K562 treated with DMSO at 1 percent for 12 hours (cell line): ENCODE data around the gene GLS2. TPM values are rescaled to one million over a fixed set of nuclear protein-coding genes. Genes with fewer than 3 reads are reported as not detected.

Source experiments
- total RNA-seq: library from RNA; unstranded; fragments of 300-600 nt; gene quantifications from 2 replicates; pipeline ENCODE4 v1.2.3, GENCODE V29; 2022; ENCODE audit not compliant: insufficient read depth

Gene GLS2
- total RNA-seq, result not detected in 2 replicates

DNA sequence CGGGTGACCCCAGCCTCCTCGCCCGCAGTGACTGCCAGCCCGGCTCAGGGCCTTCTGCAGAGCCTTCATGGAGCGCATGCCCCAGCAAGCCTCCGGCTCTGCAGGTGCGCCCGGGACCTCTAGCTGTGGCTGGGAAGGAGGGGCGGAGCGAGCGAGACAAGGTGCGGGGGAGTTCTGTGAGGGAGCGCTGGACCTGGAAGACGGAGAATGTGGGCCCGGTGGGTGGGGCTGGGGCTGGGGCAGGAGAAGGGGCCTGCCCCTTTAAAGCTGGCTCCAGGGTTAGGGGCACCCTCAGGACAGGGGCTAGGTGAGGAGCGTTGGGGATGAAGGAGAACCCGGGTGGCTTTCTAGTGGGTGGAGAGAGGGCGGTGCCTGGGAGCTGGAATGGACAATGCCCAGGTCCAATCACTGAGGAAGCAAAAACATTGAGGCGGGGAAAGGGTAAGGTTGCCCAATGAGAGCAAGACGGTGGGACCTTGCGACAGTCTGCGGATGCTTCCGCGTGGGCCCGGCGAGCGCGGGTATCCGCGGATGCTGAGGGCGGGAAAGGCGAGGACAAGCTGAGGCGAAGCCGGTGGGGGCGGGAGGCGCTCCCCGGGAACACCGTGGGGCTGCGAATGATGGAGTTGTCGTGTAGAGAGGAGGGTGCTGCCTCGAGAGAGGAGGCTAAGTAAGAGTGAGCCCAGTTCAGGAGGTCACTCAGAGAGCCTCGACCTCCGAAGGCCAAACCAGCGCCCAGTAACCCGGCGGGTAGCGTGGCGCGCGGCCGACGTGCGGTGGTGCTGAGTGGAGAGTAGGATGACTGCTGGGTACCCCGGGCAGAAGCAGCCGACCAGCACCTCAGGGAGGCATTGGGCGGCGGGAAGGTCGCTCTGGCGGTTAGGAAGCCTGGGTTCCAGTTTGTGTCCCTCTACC, at the start of gene GLS2:
Gene GLS2, minus strand, starts transcription at position 121 of the 915 bp plus-strand sequence. Its CDS starts 43 bp downstream, at position 78.

DNA sequence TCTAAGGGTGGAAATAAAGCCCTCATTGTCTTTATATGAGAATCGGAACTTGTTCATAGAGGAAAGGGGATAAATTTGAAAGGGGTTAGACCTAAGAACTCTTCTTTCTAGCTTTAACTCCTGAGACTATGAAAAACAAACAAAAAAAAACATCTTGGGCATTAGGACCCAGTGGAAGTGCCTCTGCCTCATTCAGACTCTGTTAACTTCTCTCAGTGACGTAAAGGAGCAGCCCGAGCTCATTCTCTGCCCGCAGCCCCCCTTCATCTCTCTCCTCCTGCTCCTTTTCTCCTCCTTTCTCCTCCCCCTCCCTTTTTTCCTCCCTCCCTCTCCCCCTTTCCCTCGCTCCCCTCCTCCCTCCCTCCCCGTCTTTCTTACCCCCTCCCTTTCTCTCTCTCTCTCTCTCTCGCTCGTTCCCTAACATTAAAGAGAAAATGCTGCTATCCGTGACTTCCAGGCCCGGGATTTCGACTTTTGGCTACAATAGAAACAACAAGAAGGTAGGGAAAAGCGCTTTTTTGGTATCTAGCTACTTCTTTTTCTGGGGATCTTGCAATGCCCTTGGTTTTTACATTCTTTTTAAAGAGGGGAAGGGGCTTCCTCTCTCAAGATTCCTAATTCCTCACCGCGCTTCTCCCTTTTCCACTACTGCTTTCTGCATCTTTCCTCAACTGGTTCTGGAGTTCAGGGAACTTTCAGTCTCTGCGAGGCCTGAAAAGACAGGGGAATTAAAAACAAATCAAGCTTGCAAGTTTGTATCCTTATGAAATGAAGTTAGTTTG, 33.8 kb upstream of the GLS2 start, which contains the start of gene RBMS2:
Gene RBMS2, plus strand, starts transcription at position 231 of the 782 bp plus-strand sequence. Its CDS starts 204 bp downstream, at position 435.

DNA sequence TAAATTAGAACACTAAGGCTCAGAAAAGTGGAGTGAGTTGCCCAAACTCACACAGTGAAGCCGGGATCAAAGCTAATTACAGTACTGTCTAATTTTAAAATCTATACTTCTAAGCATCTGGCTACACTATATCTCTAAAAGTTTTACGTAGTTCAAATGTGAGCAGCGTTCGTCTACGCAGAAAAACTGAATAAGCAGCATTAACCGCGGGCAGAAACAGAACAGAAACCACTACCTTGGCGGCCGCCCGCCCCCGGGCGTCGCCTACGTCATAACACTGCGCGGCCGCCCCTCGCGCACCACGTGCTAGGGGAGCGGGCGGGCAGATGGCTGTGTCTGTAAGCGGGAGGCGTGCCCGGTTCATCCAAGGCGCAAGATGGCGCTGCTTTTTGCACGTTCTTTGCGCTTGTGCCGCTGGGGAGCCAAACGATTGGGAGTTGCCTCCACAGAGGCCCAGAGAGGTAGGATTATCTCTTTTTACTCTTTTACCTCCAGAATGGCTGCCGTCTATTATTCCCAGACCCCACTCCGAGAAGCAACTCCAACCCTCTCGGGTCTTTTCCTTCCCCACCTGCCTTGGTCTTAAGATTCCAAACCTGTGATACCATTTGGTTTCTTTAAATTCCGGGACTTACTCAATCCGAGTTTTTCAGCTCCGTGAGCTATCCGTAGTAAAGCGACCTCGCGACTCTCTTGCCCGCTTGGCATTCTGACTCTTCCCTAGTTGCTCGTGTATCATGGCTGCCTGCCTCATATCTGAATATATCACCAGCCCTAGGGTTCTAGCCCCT, 19.6 kb downstream of the GLS2 start, which contains the start of gene SPRYD4:
Gene SPRYD4, plus strand, starts transcription at position 363 of the 791 bp plus-strand sequence. Its CDS starts 14 bp downstream, at position 377.

GRCh38 chr12:56454557-56454956, 33.4 kb downstream of the GLS2 start, which contains the start of gene MIP:
Gene MIP (minus strand): TSS chr12:56454657. CDS start chr12:56454613, 44 bp downstream.

DNA sequence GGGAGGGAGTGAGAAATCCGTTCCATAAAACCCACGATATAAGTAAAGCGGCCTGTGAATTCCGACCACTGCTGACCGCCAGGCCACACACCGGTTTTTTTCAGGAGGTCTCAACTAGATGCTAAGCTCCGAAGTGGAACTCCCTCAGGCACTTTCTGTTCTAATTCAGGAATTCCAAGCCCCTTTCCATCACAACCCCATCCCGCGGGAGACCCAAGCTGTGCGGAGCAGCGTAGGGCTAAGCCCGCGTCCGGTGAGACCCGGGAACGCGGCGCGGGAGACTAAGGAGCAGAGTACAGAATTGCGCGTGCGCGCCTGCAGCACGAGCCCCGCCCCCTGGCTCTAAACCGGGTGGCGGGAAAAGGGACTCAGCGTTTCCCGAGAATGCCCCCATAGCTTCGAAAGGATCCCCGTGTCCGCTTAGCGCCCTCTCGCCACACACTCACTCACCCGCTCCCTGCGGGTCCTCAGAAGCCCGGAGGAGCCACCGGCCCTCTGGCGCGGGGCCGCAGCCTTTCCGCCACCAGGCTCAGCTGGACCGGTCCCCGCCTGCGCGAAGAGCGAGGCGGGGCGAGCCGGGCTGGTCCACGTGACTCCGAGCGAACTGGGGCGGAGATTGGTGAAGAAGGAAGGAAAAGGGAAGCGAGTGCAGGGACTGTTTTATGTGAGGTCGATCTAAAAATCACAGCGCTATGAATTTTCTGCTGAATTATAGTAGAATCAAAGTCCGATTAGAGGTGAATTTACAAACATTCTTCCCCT, 38.9 kb downstream of the GLS2 start, which contains the start of gene TIMELESS:
Gene TIMELESS, minus strand, starts transcription at position 567 of the 762 bp plus-strand sequence. CDS start 15,256 bp downstream, outside the sequence.

Other genes starting within 250 kb of the GLS2 start
- 9.6 and 33.7 TPM in 2 replicates for gene ANKRD52, start 229.8 kb downstream of the GLS2 start, total RNA-seq
- gene COQ10A, start 221.2 kb downstream of the GLS2 start, total RNA-seq, result 43.3 and 62.5 TPM in 2 replicates
- gene CS, start 187.8 kb downstream of the GLS2 start, total RNA-seq, result 81.3 and 200 TPM in 2 replicates
- 79.7 and 93.3 TPM in 2 replicates for gene CNPY2, start 172.2 kb downstream of the GLS2 start, total RNA-seq
- gene PAN2, start 154.2 kb downstream of the GLS2 start, total RNA-seq, result 12.5 and 26.6 TPM in 2 replicates
- gene IL23A, start 149.3 kb downstream of the GLS2 start, total RNA-seq, result 13.7 and 23.5 TPM in 2 replicates
- 25.6 and 60.4 TPM in 2 replicates for gene STAT2, start 128.1 kb downstream of the GLS2 start, total RNA-seq
- not detected in 2 replicates for gene APOF, start 125.3 kb downstream of the GLS2 start, total RNA-seq
- gene TIMELESS, start 38.7 kb downstream of the GLS2 start, total RNA-seq, result 20.4 and 51.5 TPM in 2 replicates
- gene MIP, start 33.5 kb downstream of the GLS2 start, total RNA-seq, result not detected in 2 replicates
- gene SPRYD4, start 19.6 kb downstream of the GLS2 start, total RNA-seq, result 0.66 and 1.9 TPM in 2 replicates
- 0.35 and 1.0 TPM in 2 replicates for gene RBMS2, start 33.7 kb upstream of the GLS2 start, total RNA-seq
- gene BAZ2A, start 142.2 kb upstream of the GLS2 start, total RNA-seq, result 11.9 and 73.8 TPM in 2 replicates
- gene ATP5F1B, start 157.8 kb upstream of the GLS2 start, total RNA-seq, result 752 and 889 TPM in 2 replicates
- gene PTGES3, start 200.1 kb upstream of the GLS2 start, total RNA-seq, result 166 and 299 TPM in 2 replicates
- 1,700 and 2,209 TPM in 2 replicates for gene NACA, start 237.1 kb upstream of the GLS2 start, total RNA-seq